HG03066 (cell line): ENCODE measurements around the gene CRIM1.

Experiments used
- ATAC-seq: cut with Tn5 transposase; IDR thresholded peaks from one replicate; pipeline ENCODE4 v1.9.1; 2021; ENCODE audit warnings: low read depth; ENCODE audit not compliant: unreplicated experiment

CRIM1 gene

DNA sequence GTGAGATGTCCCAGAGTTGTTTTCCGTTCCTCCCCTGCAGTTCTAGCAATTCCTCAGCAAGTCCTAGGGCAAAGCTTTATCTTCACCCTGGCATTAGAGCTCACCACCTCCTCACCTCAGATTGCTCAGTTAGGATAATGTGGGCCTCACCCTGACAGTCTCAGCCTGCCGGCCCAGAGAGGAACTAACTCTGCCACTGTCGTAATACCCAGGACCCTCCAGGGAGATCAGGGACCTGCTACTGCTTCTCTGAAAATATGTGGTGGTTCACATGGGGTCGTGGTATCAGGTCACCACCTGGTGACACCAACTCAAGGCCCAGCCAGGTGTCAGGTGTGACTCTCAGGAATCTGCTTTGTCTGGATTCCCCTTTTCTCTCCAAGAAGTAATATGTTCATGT, 121.7 kb downstream of the CRIM1 start:
- ATAC-seq, result no peak

DNA sequence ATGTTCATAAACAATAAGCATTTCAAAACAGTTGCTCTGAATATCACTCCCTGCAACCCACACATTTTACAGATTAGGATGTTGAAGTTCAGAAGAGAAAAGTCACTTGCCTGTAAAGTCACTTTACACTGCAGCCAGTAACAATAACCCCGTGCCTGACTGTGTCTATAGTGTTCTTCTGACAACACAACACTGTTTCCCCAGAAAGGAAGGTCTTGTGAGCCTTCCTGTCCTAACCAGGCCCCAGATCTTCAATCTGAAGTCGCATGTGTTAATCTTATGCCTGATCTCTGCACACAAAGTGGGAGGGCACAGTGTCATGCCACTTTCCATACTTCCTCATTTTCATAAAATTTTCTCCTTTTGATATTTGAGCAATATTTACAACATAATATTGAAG, 122.2 kb downstream of the CRIM1 start:
- ATAC-seq, result no peak

GRCh38 chr2:36478332-36478738, 122.8 kb downstream of the CRIM1 start:
- ATAC-seq, result no peak

DNA sequence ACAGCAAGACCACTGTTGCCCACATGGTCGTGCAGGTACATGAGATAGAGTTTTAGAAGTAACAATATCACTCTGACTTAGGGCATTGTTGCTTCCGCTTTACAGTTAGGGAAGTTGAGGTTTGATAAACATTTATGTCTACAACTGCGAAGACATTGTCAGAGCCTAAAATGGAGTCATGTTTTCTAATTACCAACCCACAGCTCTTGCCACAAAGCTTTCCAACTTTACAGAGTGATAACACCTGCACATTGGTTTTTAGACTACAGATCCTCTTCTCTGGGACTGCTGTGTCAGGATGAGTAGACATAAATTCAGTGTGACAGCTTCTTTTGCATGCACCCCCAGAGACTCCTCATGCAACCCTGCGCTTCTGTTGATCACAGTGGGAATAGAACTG, 123.4 kb downstream of the CRIM1 start:
- ATAC-seq, result no peak

DNA sequence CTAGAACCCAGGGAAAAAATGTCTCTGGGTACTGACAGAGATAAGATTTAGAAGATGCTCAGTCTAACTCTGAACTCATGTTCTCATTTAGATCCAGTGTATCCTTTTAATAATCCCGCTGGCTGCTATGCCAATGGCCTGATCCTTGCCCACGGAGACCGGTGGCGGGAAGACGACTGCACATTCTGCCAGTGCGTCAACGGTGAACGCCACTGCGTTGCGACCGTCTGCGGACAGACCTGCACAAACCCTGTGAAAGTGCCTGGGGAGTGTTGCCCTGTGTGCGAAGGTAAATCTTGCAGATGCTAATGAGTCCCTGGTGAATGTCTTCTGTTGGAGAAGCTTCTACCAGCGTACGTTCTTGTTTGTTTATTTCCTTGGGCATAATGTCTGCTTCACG, 123.8 kb downstream of the CRIM1 start:
- ATAC-seq, result no peak

DNA sequence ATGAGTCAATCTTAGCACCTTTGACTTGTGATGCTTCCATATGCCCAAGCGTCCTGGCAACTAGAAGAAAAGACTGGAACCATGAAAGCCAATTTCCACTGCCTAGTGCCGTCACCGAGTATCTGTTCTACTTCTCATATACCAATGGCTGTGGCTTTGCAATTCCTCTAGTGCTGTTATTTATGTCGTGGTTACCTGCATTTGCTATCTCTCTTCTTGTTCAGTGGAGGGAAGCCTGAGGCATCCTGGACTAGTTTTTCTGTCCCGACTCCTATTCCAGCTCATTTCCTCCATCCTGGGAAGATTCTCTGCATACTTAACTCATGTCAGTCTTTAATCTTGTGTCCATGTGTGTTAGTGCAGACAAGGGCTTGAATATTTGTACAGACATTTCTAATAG, 124.5 kb downstream of the CRIM1 start:
- ATAC-seq, result no peak

GRCh38 chr2:36480636-36481035, 125.1 kb downstream of the CRIM1 start:
- ATAC-seq, result no peak

DNA sequence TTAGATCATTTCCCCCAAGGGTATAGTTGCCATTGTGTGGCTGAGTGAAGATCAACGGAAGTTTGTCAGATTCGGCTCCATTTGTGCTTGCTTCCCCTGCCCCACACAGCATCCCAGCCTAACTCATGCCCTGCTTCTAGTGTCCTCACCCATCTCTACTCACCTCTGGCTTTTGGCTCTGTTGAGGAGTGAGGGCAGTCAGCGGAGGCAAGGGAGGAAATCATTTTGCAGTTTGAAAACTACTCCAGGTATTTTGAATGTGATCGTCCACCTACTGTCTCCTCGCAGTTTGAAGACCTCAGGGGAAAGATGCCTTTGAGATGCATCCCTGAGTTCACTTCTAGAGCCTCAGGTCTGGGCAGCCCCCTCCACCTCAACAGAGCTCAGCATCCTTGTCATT, 126.1 kb downstream of the CRIM1 start:
- ATAC-seq, result no peak

DNA sequence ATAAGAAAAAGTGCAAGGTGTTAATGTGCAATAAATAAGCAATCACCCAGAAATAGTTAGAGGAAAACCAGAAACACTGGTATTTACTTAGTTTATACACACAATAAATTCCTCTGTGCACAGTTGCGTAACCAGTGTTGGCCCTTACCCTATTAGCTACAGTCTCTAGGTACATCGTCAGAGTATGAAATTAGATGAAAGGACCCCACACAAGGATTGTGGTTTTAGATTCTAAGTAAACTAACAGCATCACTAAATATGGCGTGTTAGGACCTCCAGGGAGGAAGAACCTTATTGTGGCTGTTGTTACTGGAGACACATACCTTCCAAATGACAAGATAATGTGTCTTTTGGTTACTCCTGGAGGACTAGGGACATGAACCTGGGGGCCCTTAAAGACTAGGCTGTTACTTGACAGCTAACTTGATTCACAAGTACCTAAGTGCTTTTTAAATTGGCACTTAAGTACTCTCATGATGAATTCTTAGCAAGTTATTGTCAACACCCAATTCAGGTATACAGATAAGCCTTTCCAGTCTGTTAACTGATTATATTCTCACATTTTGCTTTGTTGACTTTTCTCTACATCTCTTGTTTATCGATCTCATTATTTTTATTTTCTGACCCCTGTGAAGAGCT, 127.1 kb downstream of the CRIM1 start:
- no peak for ATAC-seq

DNA sequence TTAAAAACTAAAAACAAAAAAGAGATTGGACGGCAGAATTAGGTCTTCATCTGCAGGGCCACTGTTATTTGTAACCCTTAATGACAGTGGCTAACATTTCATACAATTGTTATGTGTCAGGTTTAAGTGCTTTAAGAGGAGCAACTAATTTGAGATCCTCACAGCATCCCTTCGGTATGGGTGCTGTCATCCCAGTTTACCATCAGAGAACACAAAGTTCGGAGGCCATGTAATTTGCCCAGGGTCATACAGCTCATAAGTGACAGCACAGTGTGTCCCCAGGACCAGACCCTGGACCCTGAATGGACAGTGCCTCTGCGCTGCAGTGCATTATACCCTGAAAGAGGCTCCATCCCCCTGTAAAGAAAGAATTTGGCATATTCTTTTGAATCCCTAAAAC, 127.7 kb downstream of the CRIM1 start:
- no peak for ATAC-seq

DNA sequence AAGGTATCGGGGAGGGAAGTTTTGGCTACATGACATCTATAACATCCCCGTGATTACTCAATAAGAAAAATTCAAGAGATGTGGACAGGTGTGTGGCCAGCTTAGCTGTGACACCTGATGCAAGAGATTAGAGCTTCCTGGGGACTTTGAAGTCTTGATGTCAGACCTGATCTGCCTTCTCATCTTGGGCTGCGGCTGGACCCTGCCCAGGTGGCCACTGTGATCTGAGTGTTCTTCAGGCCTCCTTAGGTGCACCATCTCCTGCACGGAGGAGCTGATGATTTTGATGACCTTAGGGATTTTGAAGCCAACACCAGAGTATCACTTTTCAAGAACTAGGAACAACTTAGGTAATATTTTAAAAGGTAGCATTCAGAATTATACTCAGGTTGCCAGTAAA, 128.9 kb downstream of the CRIM1 start:
- no peak for ATAC-seq

DNA sequence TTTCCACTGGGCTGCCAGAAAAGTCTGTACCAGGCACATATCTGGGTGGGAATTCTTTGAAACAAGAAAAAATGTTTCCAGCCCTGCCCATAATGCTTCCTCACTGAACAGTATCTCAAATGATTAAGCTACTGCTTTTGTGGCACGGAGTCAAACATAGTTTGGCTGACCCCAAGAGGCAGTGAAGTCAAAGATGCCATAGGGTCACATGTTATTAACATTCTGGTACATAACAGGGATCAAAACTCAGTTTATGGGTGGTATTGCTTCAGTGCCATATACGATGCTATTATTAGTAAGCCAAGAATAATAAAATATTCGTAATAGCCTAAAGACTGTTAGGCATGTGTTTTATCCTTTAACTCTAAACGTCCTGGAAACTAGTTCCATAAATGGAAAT, 129.9 kb downstream of the CRIM1 start:
- no peak for ATAC-seq

DNA sequence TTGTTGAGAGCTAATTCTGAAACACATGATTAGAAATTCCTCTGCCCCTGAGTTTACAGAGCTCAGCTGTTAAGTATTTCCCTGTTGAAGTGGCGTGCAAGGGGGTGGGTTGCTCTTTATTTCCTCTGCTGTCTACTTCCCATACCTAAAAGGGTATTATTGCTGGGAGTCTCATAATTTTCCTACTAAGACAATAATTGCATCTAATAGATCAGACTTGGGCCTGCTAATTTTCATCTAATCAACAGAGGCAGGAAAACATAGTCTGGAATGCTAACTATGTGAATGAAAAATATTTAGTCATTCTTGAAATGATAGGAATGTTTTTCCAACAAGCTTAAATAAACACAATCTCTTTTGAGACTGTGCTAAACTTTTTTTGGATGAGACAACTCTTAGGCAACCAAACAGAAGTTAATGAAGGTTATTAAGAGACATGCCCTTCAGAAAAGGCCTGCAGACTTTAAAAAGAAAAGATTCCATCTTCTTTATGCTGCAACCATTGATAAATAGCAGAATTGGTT, 131.0 kb downstream of the CRIM1 start:
- ATAC-seq, result no peak

- ATAC-seq, result no peak
These were observed 132.4 kb downstream of the CRIM1 start for GRCh38 chr2:36487947-36488346.

- no peak for ATAC-seq
These were observed 133.7 kb downstream of the CRIM1 start for GRCh38 chr2:36489281-36489680.

DNA sequence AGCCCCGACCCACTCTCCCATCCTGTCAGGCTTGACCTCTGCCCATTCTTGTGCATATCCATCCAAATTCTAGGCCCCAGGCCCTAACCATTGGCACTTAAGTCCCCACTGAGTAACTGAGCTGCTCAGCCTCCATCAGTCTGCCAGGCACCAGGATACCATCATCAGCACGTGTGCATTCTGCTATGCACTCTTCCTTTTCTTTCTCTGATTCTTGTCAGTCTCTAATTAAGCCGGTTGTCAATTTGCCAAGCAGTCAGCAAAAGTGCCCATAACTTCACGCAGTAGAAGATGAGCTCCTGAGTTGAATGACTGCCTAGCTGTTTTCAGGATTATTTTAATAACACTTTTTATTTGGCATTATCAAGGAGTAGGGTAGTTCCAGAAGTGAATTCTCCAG, 135.2 kb downstream of the CRIM1 start:
- no peak for ATAC-seq

GRCh38 chr2:36492216-36492945, 136.8 kb downstream of the CRIM1 start:
- ATAC-seq, result no peak

- ATAC-seq, result no peak
These were observed 137.7 kb downstream of the CRIM1 start for GRCh38 chr2:36493306-36493705.

GRCh38 chr2:36497570-36498163, 142.1 kb downstream of the CRIM1 start:
- ATAC-seq, result no peak

GRCh38 chr2:36499128-36499820, 143.7 kb downstream of the CRIM1 start:
- no peak for ATAC-seq

DNA sequence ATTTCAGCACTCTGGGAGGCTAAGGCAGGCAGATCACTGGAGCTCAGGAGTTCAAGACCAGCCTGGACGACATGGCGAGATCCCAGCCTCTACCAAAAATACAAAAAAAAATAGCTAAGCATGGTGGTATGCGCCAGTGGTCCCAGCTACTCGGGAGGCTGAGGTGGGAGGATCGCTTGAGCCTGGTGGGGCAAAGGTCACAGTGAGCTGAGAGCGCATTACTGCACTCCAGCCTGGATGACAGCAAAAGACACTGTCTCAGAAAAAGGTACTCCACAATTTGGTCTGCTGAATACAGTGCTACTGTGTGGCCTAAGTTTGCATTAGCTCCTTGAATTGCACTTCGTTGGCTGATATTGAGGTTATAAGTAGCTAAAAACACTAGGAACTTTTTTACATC, 144.5 kb downstream of the CRIM1 start:
- no peak for ATAC-seq
